Measurements from ENCODE around the gene WDR7. TPM values are rescaled to one million over a fixed set of nuclear protein-coding genes. Genes with fewer than 3 reads are reported as not detected.

Gene WDR7
- total and polyA plus RNA-seq, 2 donors: 9.1 to 70.8 TPM

DNA sequence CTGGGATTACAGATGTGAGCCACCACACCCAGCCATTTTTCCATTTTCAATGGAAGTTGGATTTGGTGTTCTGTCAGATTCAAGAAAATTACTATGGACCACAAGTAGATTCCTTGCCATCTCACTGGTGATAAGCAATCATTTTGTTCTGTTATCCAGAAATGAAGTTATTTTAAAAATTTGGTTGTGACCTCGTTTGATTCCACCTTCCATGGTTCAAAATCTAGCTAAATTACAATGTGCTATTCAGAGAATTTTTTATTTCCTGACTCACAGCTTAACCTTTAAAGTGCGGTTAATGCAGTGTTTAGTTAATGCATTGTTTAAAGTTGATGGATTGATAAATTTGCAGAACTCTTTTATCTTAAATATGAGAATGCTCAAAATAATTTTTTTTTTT, 252.5 kb downstream of the WDR7 start:
- DNase-seq (ENCODE audit: extremely low spot score): no peak

DNA sequence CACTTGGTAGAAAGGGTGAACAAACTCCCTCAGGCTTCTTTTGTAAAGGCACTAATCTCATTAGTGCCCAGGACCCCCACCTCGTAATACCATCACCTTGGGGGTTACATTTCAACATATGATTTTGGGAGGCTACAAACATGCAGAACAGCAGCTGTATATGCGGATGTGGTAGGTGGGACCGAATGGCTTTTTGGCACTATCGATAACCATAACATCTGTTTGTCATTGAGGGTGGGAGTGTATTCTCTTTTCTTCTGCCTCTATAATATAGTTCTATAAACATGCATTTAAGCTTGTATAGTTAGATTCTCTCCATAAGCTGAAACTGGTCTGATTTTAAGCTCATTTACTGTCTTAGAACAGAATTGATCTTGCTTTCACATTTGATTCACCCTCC, 256.6 kb downstream of the WDR7 start:
- 80% methylated on average over 4 of the region's 4 CpGs for WGBS

More for the DNA sequence above, 252.5 kb downstream of the WDR7 start:
- H3K27ac ChIP-seq (ENCODE audit: low read depth): no peak overlapping the region
- no peak overlapping the region for H3K4me3 ChIP-seq (ENCODE audit: low read depth, low read length)
- 82% methylated on average over 2 of the region's 2 CpGs for WGBS
- peaks cover 1% of the 10 kb centered on the region for H3K36me3 ChIP-seq (ENCODE audit: insufficient read depth)
- no peaks in the 10 kb centered on the region for H3K4me1 ChIP-seq (ENCODE audit: insufficient read depth)

DNA sequence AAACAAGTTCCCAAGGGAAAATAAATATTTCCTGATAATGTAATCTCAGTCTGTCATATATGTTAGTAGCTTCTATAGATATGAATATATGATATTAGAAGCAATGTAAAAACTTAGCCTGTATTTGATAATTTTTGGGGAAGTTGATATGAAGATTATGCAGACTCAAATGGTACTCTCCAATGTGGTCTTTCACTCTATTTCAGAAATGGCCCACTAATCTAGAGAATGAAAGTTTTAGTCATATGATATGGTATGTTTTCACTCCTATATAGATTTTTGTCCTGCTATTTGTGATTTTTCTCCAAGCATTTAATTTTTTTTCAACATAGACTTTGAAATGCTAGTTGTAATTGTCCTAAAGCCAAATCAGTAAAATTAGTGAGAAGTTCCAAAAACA, 259.1 kb downstream of the WDR7 start:
- Histone ChIP-seq H3K4me1 (ENCODE audit: insufficient read depth) (no peaks in the 10 kb centered on the region), H3K36me3 (ENCODE audit: insufficient read depth) (peaks cover 1% of the 10 kb centered on the region)
- DNase-seq (ENCODE audit: extremely low spot score): no peak

More for the DNA sequence above, 256.6 kb downstream of the WDR7 start:
- Histone ChIP-seq H3K36me3 (ENCODE audit: insufficient read depth) (peaks cover 1% of the 10 kb centered on the region), H3K4me1 (ENCODE audit: insufficient read depth) (no peaks in the 10 kb centered on the region), H3K4me3 (ENCODE audit: low read depth, low read length) (no peak overlapping the region), H3K27ac (ENCODE audit: low read depth) (no peak overlapping the region)
- DNase-seq (ENCODE audit: extremely low spot score): no peak

DNA sequence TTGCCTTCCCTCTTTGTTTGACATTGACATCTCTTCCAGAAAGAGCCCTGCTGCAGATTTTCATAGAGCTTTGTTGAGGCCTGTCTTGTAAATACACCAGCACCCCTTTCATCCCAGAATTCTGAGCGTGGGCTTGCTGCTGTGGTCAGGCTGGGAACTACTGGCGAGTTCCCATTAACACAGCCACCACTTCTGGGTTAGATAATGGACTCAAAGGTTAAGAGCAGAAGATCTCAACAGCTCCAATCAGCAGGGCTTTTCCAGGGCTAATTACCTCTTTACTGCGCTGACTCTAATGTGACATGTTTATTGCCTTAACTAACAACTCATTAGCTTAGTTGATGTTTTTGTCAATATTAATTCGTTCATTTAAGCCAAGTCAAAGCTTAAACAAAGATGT, 259.8 kb downstream of the WDR7 start:
- H3K36me3 ChIP-seq (ENCODE audit: insufficient read depth): peaks cover 1% of the 10 kb centered on the region
- H3K4me1 ChIP-seq (ENCODE audit: insufficient read depth): no peaks in the 10 kb centered on the region
- no peak for DNase-seq (ENCODE audit: extremely low spot score)
- no peak overlapping the region for H3K4me3 ChIP-seq (ENCODE audit: low read depth, low read length)
- H3K27ac ChIP-seq (ENCODE audit: low read depth): no peak overlapping the region
- WGBS: 64% methylated on average over 4 of the region's 4 CpGs

More for the DNA sequence above, 259.1 kb downstream of the WDR7 start:
- Histone ChIP-seq H3K4me3 (ENCODE audit: low read depth, low read length) (no peak overlapping the region), H3K27ac (ENCODE audit: low read depth) (no peak overlapping the region)

DNA sequence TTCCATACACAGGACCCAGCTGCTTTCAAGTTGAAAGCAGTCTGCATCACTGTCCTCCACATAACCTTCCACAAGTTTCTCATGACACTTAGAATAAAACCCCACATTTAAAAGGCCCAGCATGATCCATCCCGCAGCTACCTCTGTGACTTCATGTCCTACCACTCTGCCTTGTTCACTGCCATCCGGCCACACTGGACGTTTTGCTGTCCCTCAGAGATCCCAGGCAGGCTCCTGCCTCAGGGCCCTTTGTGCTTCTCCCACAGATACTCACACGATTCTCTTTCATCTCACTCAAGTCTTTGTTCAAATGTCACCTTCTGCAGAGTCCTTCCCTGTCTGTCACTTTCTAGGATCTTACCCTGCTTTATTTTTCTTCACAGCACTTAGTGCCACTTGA, 262.8 kb downstream of the WDR7 start:
- 82% methylated on average over 4 of the region's 4 CpGs for WGBS
- H3K4me3 ChIP-seq (ENCODE audit: low read depth, low read length): no peak overlapping the region
- H3K4me1 ChIP-seq (ENCODE audit: insufficient read depth): peaks cover 1% of the 10 kb centered on the region
- H3K27ac ChIP-seq (ENCODE audit: low read depth): no peak overlapping the region
- H3K36me3 ChIP-seq (ENCODE audit: insufficient read depth): no peaks in the 10 kb centered on the region
- no peak for DNase-seq (ENCODE audit: extremely low spot score)

DNA sequence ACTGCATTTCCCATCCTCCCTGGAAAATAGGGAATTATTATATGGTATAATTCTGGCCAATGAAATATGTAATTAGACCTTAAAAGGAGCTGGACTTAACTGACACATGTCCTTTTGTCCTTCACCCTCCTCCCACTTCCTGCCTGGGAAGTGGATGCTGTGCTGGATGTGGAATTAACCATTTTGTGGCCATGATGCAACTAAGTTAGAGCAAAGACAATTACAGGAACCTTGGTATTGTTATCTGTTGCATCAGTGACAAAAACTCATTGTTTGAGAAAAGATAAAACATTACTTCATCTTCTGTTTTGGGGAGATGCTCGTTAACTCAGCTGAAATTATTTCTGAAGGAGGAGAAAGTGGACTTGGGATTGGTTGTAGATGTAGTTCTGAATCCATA, 268.0 kb downstream of the WDR7 start:
- no peak overlapping the region for H3K27ac ChIP-seq (ENCODE audit: low read depth)
- no peak overlapping the region for H3K4me3 ChIP-seq (ENCODE audit: low read depth, low read length)
- 95% methylated on average over 1 of the region's 1 CpG for WGBS
- peaks cover 3% of the 10 kb centered on the region for H3K4me1 ChIP-seq (ENCODE audit: insufficient read depth)
- DNase-seq (ENCODE audit: extremely low spot score): no peak
- H3K36me3 ChIP-seq (ENCODE audit: insufficient read depth): no peaks in the 10 kb centered on the region

DNA sequence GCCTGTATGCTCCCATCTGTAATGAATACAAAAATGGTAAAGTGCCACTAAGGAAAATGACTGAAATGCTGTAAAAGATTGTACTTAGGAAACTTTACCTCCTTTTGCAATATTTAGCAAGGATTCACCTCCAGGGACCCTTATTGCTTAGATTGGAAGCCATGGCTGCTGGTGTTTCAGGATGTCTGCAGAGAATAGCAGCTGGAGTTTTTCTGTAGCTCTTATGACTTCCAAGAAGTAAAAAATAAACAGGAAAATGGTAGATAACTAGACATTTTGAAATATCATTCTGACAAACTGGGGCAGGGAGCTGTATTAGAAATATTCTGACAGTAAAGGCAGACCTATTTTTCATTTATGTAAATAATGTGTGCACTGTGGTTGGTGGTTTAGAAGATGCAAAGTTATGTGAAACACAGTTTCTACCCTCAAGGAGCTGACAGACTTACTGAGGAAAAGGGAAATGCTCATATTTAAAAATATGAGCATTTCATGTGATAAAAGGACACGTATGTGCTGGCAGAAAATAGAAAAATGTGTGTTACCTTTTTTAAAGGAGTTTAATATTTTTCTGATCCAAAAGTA, 270.8 kb downstream of the WDR7 start:
- H3K4me1 ChIP-seq (ENCODE audit: insufficient read depth): peaks cover 3% of the 10 kb centered on the region
- WGBS: 81% methylated on average over 1 of the region's 1 CpG
- H3K36me3 ChIP-seq (ENCODE audit: insufficient read depth): no peaks in the 10 kb centered on the region
- H3K4me3 ChIP-seq (ENCODE audit: low read depth, low read length): no peak overlapping the region
- no peak for DNase-seq (ENCODE audit: extremely low spot score)
- H3K27ac ChIP-seq (ENCODE audit: low read depth): no peak overlapping the region

DNA sequence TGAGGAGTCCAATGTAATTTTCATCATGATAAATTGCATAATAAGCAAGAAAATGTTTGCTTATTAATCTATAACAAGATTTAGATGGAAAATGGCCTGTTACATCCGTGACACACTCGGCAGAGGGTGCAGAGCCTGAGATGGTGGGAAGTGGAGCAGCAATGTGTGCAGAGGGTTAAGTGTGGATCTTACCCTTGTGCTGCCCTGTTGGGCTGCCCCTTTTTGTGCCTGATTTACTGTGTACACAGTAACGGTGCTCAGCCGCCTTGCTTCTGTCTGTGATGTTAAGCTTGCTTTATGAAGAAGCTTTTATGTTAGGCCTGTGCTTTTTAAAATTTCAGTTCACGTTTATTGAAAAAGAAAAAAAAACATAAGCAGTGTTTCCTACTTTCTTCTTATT, 275.6 kb downstream of the WDR7 start:
- Histone ChIP-seq H3K4me3 (ENCODE audit: low read depth, low read length) (no peak overlapping the region), H3K36me3 (ENCODE audit: insufficient read depth) (no peaks in the 10 kb centered on the region), H3K27ac (ENCODE audit: low read depth) (no peak overlapping the region), H3K4me1 (ENCODE audit: insufficient read depth) (no peaks in the 10 kb centered on the region)
- no peak for DNase-seq (ENCODE audit: extremely low spot score)
- WGBS: 87% methylated on average over 5 of the region's 5 CpGs

DNA sequence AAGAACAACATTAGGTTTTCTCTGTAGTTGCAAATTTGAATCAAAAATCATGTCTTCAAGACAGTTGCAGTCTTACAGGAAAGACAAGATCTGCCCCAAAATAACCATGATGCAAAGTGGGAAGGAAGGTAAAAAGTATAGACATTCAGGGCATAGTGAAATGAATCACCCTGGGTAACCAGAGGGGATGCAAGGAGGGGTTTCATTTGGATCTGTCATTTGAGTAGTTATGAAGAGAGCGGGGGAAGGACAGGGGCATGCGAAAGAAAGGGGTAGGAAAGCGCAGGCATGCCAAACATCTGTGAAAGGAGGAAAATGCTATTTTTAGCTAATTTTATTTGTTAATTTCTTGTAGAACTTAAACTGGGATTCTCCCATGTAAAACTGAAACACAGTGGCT, 276.6 kb downstream of the WDR7 start:
- no peak overlapping the region for H3K27ac ChIP-seq (ENCODE audit: low read depth)
- no peak overlapping the region for H3K4me3 ChIP-seq (ENCODE audit: low read depth, low read length)
- DNase-seq (ENCODE audit: extremely low spot score): no peak
- no peaks in the 10 kb centered on the region for H3K36me3 ChIP-seq (ENCODE audit: insufficient read depth)
- 94% methylated on average over 3 of the region's 3 CpGs for WGBS
- no peaks in the 10 kb centered on the region for H3K4me1 ChIP-seq (ENCODE audit: insufficient read depth)

DNA sequence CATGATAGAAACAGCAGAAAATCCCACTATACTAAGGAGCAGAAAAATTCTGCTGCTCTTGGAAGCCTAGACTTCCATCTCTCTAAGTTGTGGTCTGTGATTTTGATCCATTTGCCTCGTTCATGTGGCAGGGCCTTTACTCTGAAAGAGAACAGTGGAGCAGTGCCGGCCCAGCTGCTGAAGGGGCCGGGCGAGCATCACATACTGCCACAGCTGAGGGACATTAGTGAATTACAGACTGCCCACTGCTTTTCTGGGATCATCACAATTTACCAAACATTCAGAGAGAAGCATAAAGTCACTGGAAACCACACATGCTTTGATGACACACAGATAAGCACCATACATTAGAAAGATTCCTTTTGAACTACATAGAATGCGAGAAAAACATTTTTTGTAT, 278.7 kb downstream of the WDR7 start:
- DNase-seq (ENCODE audit: extremely low spot score): no peak
- H3K4me3 ChIP-seq (ENCODE audit: low read depth, low read length): no peak overlapping the region
- no peaks in the 10 kb centered on the region for H3K4me1 ChIP-seq (ENCODE audit: insufficient read depth)
- 78% methylated on average over 5 of the region's 5 CpGs for WGBS
- H3K27ac ChIP-seq (ENCODE audit: low read depth): no peak overlapping the region
- H3K36me3 ChIP-seq (ENCODE audit: insufficient read depth): no peaks in the 10 kb centered on the region

DNA sequence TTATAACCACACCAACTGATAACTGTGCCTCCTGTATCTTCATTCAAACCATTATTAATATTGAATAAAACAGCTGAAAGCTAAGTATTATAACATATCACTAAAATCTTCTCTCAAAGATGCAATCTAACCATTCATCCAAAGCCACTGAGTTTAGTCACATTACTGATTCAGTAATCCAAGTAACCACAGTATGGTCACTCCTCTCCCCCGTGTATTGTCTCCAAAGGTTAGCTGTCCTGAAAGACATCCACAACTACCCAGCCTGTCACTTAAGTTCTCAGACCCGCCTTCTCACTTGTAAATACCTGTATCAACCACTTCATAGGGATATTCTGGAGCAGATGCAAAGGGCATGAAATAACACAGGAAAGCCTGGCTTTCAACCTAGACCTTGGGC, 282.3 kb downstream of the WDR7 start:
- WGBS: 87% methylated on average over 2 of the region's 2 CpGs
- H3K4me1 ChIP-seq (ENCODE audit: insufficient read depth): no peaks in the 10 kb centered on the region
- no peak overlapping the region for H3K4me3 ChIP-seq (ENCODE audit: low read depth, low read length)
- H3K27ac ChIP-seq (ENCODE audit: low read depth): no peak overlapping the region
- H3K36me3 ChIP-seq (ENCODE audit: insufficient read depth): no peaks in the 10 kb centered on the region
- DNase-seq (ENCODE audit: extremely low spot score): no peak

DNA sequence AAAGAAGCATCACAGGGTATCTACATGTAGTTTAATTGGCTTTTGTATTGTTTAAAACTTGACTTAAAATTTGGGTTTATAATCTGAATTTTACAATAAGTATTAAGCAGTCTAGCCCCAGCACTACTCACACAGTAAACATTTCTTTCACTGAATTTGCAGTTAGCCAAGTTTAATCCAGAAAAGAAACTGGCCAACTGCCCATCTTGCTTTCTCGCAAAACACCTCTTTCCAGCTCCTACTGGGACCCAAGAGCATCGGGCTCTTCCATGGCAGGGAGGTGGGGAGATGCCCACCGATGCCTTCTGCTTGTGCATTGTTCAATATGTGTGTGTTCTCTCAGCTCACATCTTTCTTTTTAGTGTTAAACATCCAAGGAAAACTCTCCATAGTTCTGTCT, 283.0 kb downstream of the WDR7 start:
- no peak overlapping the region for H3K4me3 ChIP-seq (ENCODE audit: low read depth, low read length)
- H3K4me1 ChIP-seq (ENCODE audit: insufficient read depth): no peaks in the 10 kb centered on the region
- 52% methylated on average over 3 of the region's 3 CpGs for WGBS
- H3K27ac ChIP-seq (ENCODE audit: low read depth): no peak overlapping the region
- no peak for DNase-seq (ENCODE audit: extremely low spot score)
- H3K36me3 ChIP-seq (ENCODE audit: insufficient read depth): no peaks in the 10 kb centered on the region

DNA sequence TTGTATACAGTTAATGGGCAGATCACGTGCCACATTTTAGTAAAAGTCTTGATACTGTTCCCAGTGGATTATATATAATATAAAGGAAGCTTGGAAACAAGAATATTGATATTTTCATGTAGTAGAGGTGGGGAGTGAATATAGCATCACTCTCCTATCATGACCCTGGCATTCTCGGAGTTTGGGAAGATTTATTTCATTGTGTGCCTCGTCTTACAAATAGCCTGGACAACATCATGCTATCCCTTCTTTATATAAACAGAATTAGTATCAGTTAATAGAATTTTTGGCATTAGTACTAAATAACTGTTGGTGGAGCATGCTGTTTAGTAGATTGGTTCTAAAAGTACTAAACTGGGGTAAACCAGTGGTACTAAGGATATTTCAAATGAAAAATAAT, 283.7 kb downstream of the WDR7 start:
- WGBS: 70% methylated on average over 3 of the region's 3 CpGs
- no peak overlapping the region for H3K27ac ChIP-seq (ENCODE audit: low read depth)
- no peak for DNase-seq (ENCODE audit: extremely low spot score)

DNA sequence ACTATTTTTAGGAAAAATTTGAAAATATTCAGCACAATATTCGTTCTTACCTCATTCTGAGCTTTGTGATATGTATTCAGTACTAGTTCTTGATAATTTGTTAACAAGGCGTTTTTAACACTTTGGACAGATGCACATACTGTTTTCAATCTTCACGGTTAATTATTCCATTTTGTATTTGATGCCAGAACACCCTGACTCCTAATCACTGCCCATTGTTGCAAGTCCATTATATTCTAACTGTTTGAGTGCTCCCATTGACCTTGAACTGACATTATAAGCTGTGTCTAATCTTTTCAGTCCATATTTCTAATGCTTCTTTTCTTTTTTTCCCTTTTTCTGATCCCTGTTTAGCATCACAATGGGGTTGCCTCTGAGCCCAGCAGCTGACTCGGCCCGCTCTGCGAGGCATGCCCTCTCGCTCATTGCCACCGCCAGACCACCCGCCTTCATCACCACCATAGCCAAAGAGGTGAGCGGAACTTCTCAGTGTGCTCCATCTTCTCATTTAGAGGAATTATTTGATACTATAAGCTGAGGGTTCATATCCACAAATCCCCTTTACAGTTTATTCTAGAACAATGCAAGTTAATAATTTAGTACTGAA, 284.4 kb downstream of the WDR7 start:
- H3K27ac ChIP-seq (ENCODE audit: low read depth): no peak overlapping the region
- no peaks in the 10 kb centered on the region for H3K36me3 ChIP-seq (ENCODE audit: insufficient read depth)
- no peaks in the 10 kb centered on the region for H3K4me1 ChIP-seq (ENCODE audit: insufficient read depth)
- 96% methylated on average over 10 of the region's 10 CpGs for WGBS
- DNase-seq (ENCODE audit: extremely low spot score): no peak
- H3K4me3 ChIP-seq (ENCODE audit: low read depth, low read length): no peak overlapping the region

More for the DNA sequence above, 283.7 kb downstream of the WDR7 start:
- Histone ChIP-seq H3K4me3 (ENCODE audit: low read depth, low read length) (no peak overlapping the region), H3K4me1 (ENCODE audit: insufficient read depth) (no peaks in the 10 kb centered on the region), H3K36me3 (ENCODE audit: insufficient read depth) (no peaks in the 10 kb centered on the region)

DNA sequence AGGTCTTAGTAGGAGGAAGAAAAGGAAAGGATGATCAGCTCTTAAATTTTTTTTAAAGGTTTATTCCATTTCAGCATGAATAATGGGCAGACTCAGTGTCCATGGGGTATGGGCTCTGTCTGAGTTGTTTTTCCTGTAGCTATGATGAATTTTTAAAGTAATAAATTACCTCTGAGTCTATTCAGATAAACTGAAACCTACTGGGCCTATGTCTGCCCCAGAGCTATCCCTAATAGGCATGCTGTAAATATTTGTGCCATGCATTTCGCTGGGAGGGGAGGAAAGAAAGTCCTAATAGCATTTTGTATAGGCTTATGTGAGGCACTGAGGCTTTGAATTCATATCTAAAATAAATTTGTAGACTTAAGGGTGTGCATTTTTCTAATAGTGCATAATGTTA, 285.3 kb downstream of the WDR7 start:
- H3K4me3 ChIP-seq (ENCODE audit: low read depth, low read length): no peak overlapping the region
- H3K27ac ChIP-seq (ENCODE audit: low read depth): no peak overlapping the region
- no peaks in the 10 kb centered on the region for H3K4me1 ChIP-seq (ENCODE audit: insufficient read depth)
- H3K36me3 ChIP-seq (ENCODE audit: insufficient read depth): no peaks in the 10 kb centered on the region
- DNase-seq (ENCODE audit: extremely low spot score): no peak
- 93% methylated on average over 1 of the region's 1 CpG for WGBS
